HG03442 (cell line): ENCODE data around the gene GNAZ.

Source experiments
- ATAC-seq: cut with Tn5 transposase; IDR thresholded peaks from one replicate; pipeline ENCODE4 v1.9.1; 2021; ENCODE audit warnings: mild to moderate bottlenecking, moderate library complexity; ENCODE audit not compliant: unreplicated experiment

The GNAZ gene

GRCh38 chr22:23075525-23076216, 5.4 kb downstream of the GNAZ start:
- ATAC-seq: no peak

GRCh38 chr22:23076896-23077572, 6.7 kb downstream of the GNAZ start:
- no peak for ATAC-seq

GRCh38 chr22:23077627-23078461, 7.5 kb downstream of the GNAZ start:
- no peak for ATAC-seq

GRCh38 chr22:23078462-23078787, 8.1 kb downstream of the GNAZ start:
- no peak for ATAC-seq

GRCh38 chr22:23079240-23079768, 9.0 kb downstream of the GNAZ start:
- ATAC-seq: no peak

- no peak for ATAC-seq
Observed at GRCh38 chr22:23079814-23080521, 9.6 kb downstream of the GNAZ start.

- ATAC-seq: no peak
Observed at GRCh38 chr22:23080613-23081290, 10.4 kb downstream of the GNAZ start.

- no peak for ATAC-seq
Observed at GRCh38 chr22:23082534-23083314, 12.4 kb downstream of the GNAZ start.

- ATAC-seq: no peak
Observed at GRCh38 chr22:23083315-23084021, 13.1 kb downstream of the GNAZ start.

- no peak for ATAC-seq
Observed at GRCh38 chr22:23084453-23085350, 14.4 kb downstream of the GNAZ start.

- no peak for ATAC-seq
Observed at GRCh38 chr22:23085351-23085671, 15.0 kb downstream of the GNAZ start.

- ATAC-seq: no peak
Observed at GRCh38 chr22:23085785-23086184, 15.5 kb downstream of the GNAZ start.

GRCh38 chr22:23086263-23086662, 15.9 kb downstream of the GNAZ start:
- no peak for ATAC-seq

GRCh38 chr22:23086787-23087186, 16.5 kb downstream of the GNAZ start:
- no peak for ATAC-seq

GRCh38 chr22:23088199-23088604, 17.9 kb downstream of the GNAZ start:
- no peak for ATAC-seq

- ATAC-seq: no peak
Observed at GRCh38 chr22:23089010-23089409, 18.7 kb downstream of the GNAZ start.

GRCh38 chr22:23089633-23090456, 19.5 kb downstream of the GNAZ start:
- no peak for ATAC-seq
